Non-pigmented ciliary epithelial cell (primary cell): ENCODE data around the gene AGXT.
A peak's percentile ranks its signal among the peaks of the same experiment; 100 is the strongest.

ENCODE experiments used
- DNase-seq: peaks from one replicate; pipeline ENCODE4 v3.0.0-alpha.2; 2010; ENCODE audit warnings: low read depth

Gene AGXT

DNA sequence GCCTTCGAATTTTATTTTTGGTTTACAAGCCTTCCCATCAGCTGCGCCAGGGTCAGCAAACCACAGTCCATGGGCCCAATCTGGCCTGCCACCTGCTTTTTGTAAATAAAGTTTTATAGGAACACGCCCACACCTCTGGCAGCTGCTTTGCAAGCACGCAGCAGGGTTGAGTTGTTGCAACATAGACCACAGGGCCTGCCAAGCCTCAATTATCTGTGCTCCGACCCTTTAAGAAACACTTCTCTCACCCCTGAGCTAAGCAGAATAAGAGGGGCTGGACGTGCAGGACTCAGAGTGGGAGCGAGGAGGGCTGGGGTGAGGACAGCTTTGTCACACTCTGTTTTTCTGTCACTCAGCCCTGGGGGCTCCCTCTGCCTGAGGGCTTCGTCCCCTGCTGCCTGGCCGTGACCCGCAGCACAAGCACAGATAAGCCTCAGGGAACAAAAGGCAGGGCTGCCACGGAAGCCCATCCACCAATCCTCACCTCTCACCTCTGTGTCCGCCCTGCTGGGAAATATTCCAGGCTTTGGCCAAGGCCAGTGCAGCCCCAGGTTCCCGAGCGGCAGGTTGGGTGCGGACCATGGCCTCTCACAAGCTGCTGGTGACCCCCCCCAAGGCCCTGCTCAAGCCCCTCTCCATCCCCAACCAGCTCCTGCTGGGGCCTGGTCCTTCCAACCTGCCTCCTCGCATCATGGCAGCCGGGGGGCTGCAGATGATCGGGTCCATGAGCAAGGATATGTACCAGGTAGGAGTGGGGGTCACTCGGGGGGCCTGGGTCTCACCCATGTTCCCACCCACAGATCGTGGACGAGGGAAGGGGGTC, at the start of gene AGXT:
AGXT (plus strand) TSS at position 539 of the 823 bp plus-strand sequence; CDS start at position 581, 42 bp downstream.
- no peak for DNase-seq

DNA sequence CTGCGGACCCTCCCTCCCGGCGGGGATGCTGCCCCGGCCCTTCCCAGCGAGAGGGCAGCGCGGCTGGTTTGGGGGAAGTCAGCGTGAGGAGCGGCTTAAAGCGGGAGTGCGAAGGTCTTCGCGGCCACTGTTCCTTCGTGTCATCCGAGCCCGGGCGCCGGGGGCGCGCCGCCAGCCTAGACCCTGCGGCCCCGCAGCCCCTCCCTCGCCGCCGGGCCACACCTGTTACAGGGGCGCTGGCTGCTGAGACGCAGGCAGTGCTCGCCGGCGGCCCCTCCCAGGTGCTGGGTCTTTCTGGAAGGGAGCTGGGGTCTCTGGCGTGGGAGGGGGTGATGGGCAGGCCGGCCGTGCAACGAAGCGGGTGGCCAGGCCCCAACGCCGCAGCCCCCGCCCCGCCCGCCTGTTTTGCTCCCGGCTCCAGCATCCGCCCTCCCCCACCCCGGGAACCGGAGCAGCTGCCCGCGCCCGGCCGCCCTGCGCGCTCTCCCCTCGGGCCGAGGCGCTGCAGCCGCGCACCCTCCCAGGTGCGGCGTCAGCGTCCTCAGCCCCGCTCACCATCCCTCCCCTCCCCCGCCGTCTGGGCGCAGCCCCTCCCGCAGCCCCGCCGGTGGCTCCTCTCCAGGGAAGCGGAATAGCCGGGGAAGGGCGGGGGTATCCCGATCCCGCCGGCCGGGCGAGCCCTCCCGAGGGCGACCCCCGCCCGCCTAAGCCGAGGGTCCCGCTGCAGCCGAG, 49.3 kb upstream of the AGXT start:
- DNase-seq, result no peak

DNA sequence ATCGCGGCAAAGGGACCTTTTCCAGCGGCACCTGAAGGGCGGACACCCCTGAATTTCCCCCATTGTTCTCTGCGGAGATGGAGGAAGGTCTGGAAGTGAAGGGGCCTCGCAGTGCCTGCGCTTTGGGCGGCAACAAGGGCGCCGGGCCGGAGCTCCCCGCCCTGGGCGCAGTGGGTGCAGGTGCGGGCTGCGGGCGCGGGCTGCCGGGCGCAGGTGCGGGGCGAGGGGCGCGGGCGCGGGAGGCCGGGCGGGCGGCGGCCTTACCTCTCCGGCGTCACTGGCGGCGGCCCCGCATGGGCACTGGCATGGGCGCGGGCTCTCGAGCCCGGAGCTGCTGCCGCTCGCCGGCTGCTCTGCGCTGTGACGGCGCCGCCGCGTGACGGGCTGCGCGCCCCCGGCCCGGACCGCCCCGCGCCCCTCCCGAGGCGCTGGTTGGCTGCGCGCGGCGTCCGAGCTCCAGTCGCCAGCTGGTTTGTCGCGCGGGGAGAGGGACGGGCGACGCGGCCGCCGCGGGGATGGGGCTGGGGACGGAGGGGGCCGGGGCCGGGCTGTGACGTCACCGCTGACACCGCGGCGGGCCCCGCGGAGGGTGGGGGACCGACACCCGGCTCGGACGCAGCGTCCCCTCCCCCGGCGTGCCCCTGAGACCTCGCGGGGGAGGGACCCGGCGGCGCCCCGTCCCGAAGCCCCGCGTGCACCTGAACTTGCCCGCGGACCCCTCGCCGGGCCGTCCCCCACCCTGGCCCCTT, 48.6 kb upstream of the AGXT start, which contains the start of gene KIF1A:
KIF1A (minus strand) TSS at position 362 of the 749 bp plus-strand sequence. CDS start 22,467 bp downstream, outside the sequence.
- no peak for DNase-seq

- DNase-seq, result no peak
These were observed 47.8 kb upstream of the AGXT start for GRCh38 chr2:240820607-240821428.

- no peak for DNase-seq
These were observed 47.2 kb upstream of the AGXT start for GRCh38 chr2:240821429-240821778.

GRCh38 chr2:240822280-240822847, 46.3 kb upstream of the AGXT start:
- no peak for DNase-seq

DNA sequence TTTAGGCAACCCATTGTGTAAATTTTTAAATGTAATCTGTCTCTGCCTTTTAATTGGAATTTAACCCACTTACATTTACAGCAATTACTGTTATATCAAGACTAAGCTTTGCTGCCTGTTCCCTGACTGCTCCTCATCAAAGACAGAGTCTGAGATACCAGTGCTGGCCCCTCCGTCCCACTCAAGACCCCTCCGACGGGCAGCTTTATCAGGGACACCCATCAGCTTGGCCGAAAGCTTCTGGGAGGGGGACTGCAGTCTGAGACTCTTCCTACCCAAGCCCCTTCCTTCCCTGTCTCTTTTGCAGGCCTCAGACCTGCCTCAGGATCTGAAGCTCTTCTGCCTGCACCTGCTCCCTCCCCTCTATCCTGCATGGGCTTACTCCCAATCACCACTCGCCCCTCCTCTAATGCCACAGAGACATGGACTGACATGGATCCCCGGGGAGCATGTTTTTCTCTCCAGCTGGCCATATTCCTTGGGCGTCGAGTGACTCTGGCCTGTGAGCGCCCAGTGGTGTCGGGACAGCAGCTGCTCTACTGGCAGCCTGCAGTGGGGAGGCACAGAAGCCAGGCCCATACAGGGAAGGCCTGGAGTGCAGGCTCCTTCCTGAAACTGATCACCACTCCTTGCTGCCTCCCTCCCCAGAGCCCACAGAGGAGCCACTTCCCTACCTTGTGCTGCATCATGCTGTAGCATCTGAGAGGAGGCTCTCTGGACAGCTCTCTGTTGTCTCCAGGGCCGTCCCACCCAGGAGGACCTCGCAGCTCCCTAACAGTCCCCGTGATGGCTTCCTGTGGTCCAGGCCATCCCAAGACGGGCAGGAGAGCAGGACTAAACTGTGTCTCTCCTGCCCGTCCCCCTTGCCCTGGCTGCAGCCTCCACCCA, 44.9 kb upstream of the AGXT start:
- no peak for DNase-seq

- no peak for DNase-seq
These were observed 43.1 kb upstream of the AGXT start for GRCh38 chr2:240825476-240825875.

GRCh38 chr2:240831594-240832204, 36.9 kb upstream of the AGXT start:
- no peak for DNase-seq

- DNase-seq, result peak; percentile 38
These were observed 36.4 kb upstream of the AGXT start for GRCh38 chr2:240832205-240832727.

- no peak for DNase-seq
These were observed 35.6 kb upstream of the AGXT start for GRCh38 chr2:240832921-240833494.

GRCh38 chr2:240833724-240834285, 34.8 kb upstream of the AGXT start:
- DNase-seq, result no peak

- DNase-seq, result no peak
These were observed 34.1 kb upstream of the AGXT start for GRCh38 chr2:240834377-240834975.

- no peak for DNase-seq
These were observed 33.1 kb upstream of the AGXT start for GRCh38 chr2:240835528-240835927.

DNA sequence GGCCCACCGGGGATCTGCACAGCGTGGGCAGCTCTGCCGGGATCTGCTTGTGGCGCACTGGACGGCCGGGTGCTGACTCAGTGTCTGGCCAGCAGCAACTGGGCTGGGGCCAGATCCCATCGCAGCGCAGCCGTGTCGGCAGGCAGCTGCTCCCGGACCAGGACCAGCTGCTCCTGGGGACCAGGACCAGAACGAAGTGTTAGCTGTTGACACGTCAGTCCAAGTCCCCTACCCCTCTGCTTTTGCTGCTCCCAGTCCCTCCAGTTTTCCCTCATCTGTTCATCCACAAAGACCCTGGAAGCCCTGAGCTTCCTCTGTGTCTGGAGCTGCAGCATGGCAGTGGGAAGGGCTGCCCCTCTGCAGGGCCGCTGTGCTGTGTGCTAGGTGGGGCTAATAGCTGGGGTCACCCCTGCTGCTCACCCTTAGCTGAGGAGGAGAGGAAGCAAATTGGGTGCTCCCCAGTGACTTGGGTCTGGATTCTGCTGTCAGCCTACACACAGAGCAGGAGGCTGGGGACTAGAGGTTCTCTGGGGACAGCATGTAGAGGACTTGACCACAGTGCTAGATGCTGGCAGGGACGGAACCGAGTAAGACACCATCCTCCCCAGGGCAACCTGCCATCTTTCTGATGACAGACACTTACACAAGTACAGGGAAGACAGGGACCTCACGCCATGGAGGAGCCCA, 31.7 kb upstream of the AGXT start:
- no peak for DNase-seq

DNA sequence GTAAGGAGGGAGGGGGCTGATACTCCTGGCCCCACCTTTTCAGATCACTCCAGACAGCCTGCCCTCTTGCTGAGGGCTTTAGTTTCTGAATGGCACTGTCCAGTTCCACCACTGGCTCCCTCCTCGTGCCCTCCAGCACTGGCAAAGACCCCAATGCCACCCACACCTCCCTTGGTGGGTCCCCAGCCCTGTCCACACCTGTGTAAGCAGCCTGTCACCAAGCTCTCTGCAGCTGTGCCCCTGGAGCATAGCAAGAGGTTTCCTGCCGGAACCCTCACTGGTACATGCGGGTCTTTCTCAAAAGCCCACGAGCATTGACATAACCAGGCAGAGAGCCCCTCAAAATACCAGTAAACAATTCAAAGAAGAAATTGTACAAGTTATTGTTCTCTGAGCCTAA, 31.0 kb upstream of the AGXT start:
- DNase-seq, result no peak

- no peak for DNase-seq
These were observed 29.2 kb upstream of the AGXT start for GRCh38 chr2:240839152-240840143.
